ENCODE measurements around the gene ABCC11.
A peak's percentile ranks its signal among the peaks of the same experiment; 100 is the strongest.

ABCC11 gene

GRCh38 chr16:48252013-48252412 is 4.7 kb upstream of the ABCC11 start:
- Histone ChIP-seq H3K4ac (ENCODE audit: low read depth in 1 of 2, low read length in 2 of 2) (no peak overlapping the region), H3K9me3 (ENCODE audit: control insufficient read depth, low read length) (no peaks in the 10 kb centered on the region), H4K91ac (ENCODE audit: low read length) (no peak overlapping the region), H3K14ac (ENCODE audit: low read length in 2 of 2) (no peak overlapping the region), H3K4me3 (ENCODE audit: insufficient read depth in 1 of 2, low read depth in 1 of 2, low read length in 2 of 2) (no peak overlapping the region), H2BK120ac (ENCODE audit: low read depth, low read length) (no peak overlapping the region), H3K4me1 (ENCODE audit: control insufficient read depth, insufficient read depth, low read depth, low read length) (peaks cover 4% of the 10 kb centered on the region), H2AK5ac (ENCODE audit: low read length, severe bottlenecking) (no peak overlapping the region), H3K4me2 (ENCODE audit: low read length, poor library complexity, severe bottlenecking) (no peak overlapping the region), H3K79me1 (replicated peaks; ENCODE audit: low read length, poor library complexity, severe bottlenecking) (peaks cover 17% of the 10 kb centered on the region), H4K8ac (ENCODE audit: low read length) (no peak overlapping the region), H2BK5ac (ENCODE audit: low read depth, low read length, poor library complexity, severe bottlenecking) (no peak overlapping the region), H3K9ac (ENCODE audit: low read length) (no peak overlapping the region), H3K18ac (ENCODE audit: low read depth in 1 of 2, low read length in 2 of 2) (no peak overlapping the region), H3K36me3 (ENCODE audit: control insufficient read depth in 1 of 2, insufficient read depth in 2 of 2, low read depth in 1 of 2, low read length in 2 of 2) (peaks cover 0 to 44% of the 10 kb centered on the region in 2 experiments), H2BK15ac (ENCODE audit: low read depth, poor library complexity, severe bottlenecking) (no peak overlapping the region), H2AFZ (ENCODE audit: low read depth, low read length) (no peak overlapping the region), H3K27me3 (ENCODE audit: control insufficient read depth in 1 of 2, insufficient read depth in 1 of 2, low read length in 2 of 2) (no peaks in the 10 kb centered on the region), H3K27ac (ENCODE audit: low read length, poor library complexity, severe bottlenecking) (no peak overlapping the region), H2BK12ac (ENCODE audit: low read length in 2 of 2) (no peak overlapping the region), H3K23ac (ENCODE audit: low read length in 2 of 2) (no peak overlapping the region)
- no peak for DNase-seq
- WGBS = 93% methylated on average over 4 of the region's 5 CpGs

- H3K9me3 ChIP-seq (ENCODE audit: control insufficient read depth, low read length) = no peaks in the 10 kb centered on the region
- no peaks in the 10 kb centered on the region for H3K27me3 ChIP-seq (ENCODE audit: control insufficient read depth in 1 of 2, insufficient read depth in 1 of 2, low read length in 2 of 2)
- H2BK15ac ChIP-seq (ENCODE audit: low read depth, poor library complexity, severe bottlenecking) = no peak overlapping the region
- no peak overlapping the region for H4K8ac ChIP-seq (ENCODE audit: low read length)
- no peak overlapping the region for H2AFZ ChIP-seq (ENCODE audit: low read depth, low read length)
- peaks cover 0 to 37% of the 10 kb centered on the region in 2 experiments for H3K36me3 ChIP-seq (ENCODE audit: control insufficient read depth in 1 of 2, insufficient read depth in 2 of 2, low read depth in 1 of 2, low read length in 2 of 2)
- no peak overlapping the region for H3K18ac ChIP-seq (ENCODE audit: low read depth in 1 of 2, low read length in 2 of 2)
- no peak overlapping the region for H3K4me2 ChIP-seq (ENCODE audit: low read length, poor library complexity, severe bottlenecking)
- H3K4me1 ChIP-seq (ENCODE audit: control insufficient read depth, insufficient read depth, low read depth, low read length) = peaks cover 6% of the 10 kb centered on the region
- H3K4me3 ChIP-seq (ENCODE audit: insufficient read depth in 1 of 2, low read depth in 1 of 2, low read length in 2 of 2) = no peak overlapping the region
- no peak overlapping the region for H2BK12ac ChIP-seq (ENCODE audit: low read length in 2 of 2)
- H3K79me1 ChIP-seq (replicated peaks; ENCODE audit: low read length, poor library complexity, severe bottlenecking) = peaks cover 17% of the 10 kb centered on the region
- H3K9ac ChIP-seq (ENCODE audit: low read length) = peak overlapping the region; percentile 30
- H3K23ac ChIP-seq (ENCODE audit: low read length in 2 of 2) = no peak overlapping the region
- H2BK120ac ChIP-seq (ENCODE audit: low read depth, low read length) = no peak overlapping the region
- H3K14ac ChIP-seq (ENCODE audit: low read length in 2 of 2) = no peak overlapping the region
- H2AK5ac ChIP-seq (ENCODE audit: low read length, severe bottlenecking) = no peak overlapping the region
- H3K4ac ChIP-seq (ENCODE audit: low read depth in 1 of 2, low read length in 2 of 2) = no peak overlapping the region
- H2BK5ac ChIP-seq (ENCODE audit: low read depth, low read length, poor library complexity, severe bottlenecking) = no peak overlapping the region
- WGBS = 100% methylated on average over 2 of the region's 5 CpGs
- H3K27ac ChIP-seq (ENCODE audit: low read length, poor library complexity, severe bottlenecking) = no peak overlapping the region
- DNase-seq = no peak
- H4K91ac ChIP-seq (ENCODE audit: low read length) = no peak overlapping the region
Observed at GRCh38 chr16:48250520-48251278, 3.4 kb upstream of the ABCC11 start.

- peak overlapping the region; percentile 95 for H3K9ac ChIP-seq (ENCODE audit: low read length)
- no peak overlapping the region for H2BK15ac ChIP-seq (ENCODE audit: low read depth, poor library complexity, severe bottlenecking)
- H2AFZ ChIP-seq (ENCODE audit: low read depth, low read length) = no peak overlapping the region
- 80% methylated on average over 1 of the region's 2 CpGs for WGBS
- H3K79me1 ChIP-seq (replicated peaks; ENCODE audit: low read length, poor library complexity, severe bottlenecking) = peaks cover 7% of the 10 kb centered on the region
- no peak overlapping the region for H2BK120ac ChIP-seq (ENCODE audit: low read depth, low read length)
- H2AK5ac ChIP-seq (ENCODE audit: low read length, severe bottlenecking) = no peak overlapping the region
- no peak overlapping the region for H3K27ac ChIP-seq (ENCODE audit: low read length, poor library complexity, severe bottlenecking)
- peak overlapping the region in 1 of 2 experiments; percentile 91 for H3K4me3 ChIP-seq (ENCODE audit: insufficient read depth in 1 of 2, low read depth in 1 of 2, low read length in 2 of 2)
- no peak overlapping the region for H4K8ac ChIP-seq (ENCODE audit: low read length)
- H4K91ac ChIP-seq (ENCODE audit: low read length) = no peak overlapping the region
- no peak overlapping the region for H3K4me2 ChIP-seq (ENCODE audit: low read length, poor library complexity, severe bottlenecking)
- no peak overlapping the region for H3K14ac ChIP-seq (ENCODE audit: low read length in 2 of 2)
- no peak overlapping the region for H3K4ac ChIP-seq (ENCODE audit: low read depth in 1 of 2, low read length in 2 of 2)
- H3K27me3 ChIP-seq (ENCODE audit: control insufficient read depth in 1 of 2, insufficient read depth in 1 of 2, low read length in 2 of 2) = no peaks in the 10 kb centered on the region
- peaks cover 6% of the 10 kb centered on the region for H3K4me1 ChIP-seq (ENCODE audit: control insufficient read depth, insufficient read depth, low read depth, low read length)
- no peak overlapping the region for H3K23ac ChIP-seq (ENCODE audit: low read length in 2 of 2)
- H2BK12ac ChIP-seq (ENCODE audit: low read length in 2 of 2) = no peak overlapping the region
- no peak overlapping the region for H2BK5ac ChIP-seq (ENCODE audit: low read depth, low read length, poor library complexity, severe bottlenecking)
- H3K18ac ChIP-seq (ENCODE audit: low read depth in 1 of 2, low read length in 2 of 2) = no peak overlapping the region
- no peaks in the 10 kb centered on the region for H3K9me3 ChIP-seq (ENCODE audit: control insufficient read depth, low read length)
- no peak for DNase-seq
- no peaks in the 10 kb centered on the region for H3K36me3 ChIP-seq (ENCODE audit: control insufficient read depth in 1 of 2, insufficient read depth in 2 of 2, low read depth in 1 of 2, low read length in 2 of 2)
Observed at GRCh38 chr16:48246066-48246465, 1.3 kb downstream of the ABCC11 start.

GRCh38 chr16:48244863-48245195 is 2.5 kb downstream of the ABCC11 start:
- H3K4me3 ChIP-seq (ENCODE audit: insufficient read depth in 1 of 2, low read depth in 1 of 2, low read length in 2 of 2) = peak overlapping the region; percentile 91 to 98
- no peak for DNase-seq
- no peak overlapping the region for H3K23ac ChIP-seq (ENCODE audit: low read length in 2 of 2)
- no peak overlapping the region for H2BK120ac ChIP-seq (ENCODE audit: low read depth, low read length)
- H3K79me1 ChIP-seq (replicated peaks; ENCODE audit: low read length, poor library complexity, severe bottlenecking) = peaks cover 7% of the 10 kb centered on the region
- no peaks in the 10 kb centered on the region for H3K36me3 ChIP-seq (ENCODE audit: control insufficient read depth in 1 of 2, insufficient read depth in 2 of 2, low read depth in 1 of 2, low read length in 2 of 2)
- H2AFZ ChIP-seq (ENCODE audit: low read depth, low read length) = no peak overlapping the region
- peak overlapping the region in 1 of 2 experiments; percentile 100 for H3K14ac ChIP-seq (ENCODE audit: low read length in 2 of 2)
- no peak overlapping the region for H3K27ac ChIP-seq (ENCODE audit: low read length, poor library complexity, severe bottlenecking)
- H2BK15ac ChIP-seq (ENCODE audit: low read depth, poor library complexity, severe bottlenecking) = no peak overlapping the region
- H2BK12ac ChIP-seq (ENCODE audit: low read length in 2 of 2) = no peak overlapping the region
- no peak overlapping the region for H2BK5ac ChIP-seq (ENCODE audit: low read depth, low read length, poor library complexity, severe bottlenecking)
- H3K27me3 ChIP-seq (ENCODE audit: control insufficient read depth in 1 of 2, insufficient read depth in 1 of 2, low read length in 2 of 2) = no peaks in the 10 kb centered on the region
- H3K9me3 ChIP-seq (ENCODE audit: control insufficient read depth, low read length) = no peaks in the 10 kb centered on the region
- no peak overlapping the region for H2AK5ac ChIP-seq (ENCODE audit: low read length, severe bottlenecking)
- H3K4me2 ChIP-seq (ENCODE audit: low read length, poor library complexity, severe bottlenecking) = peak overlapping the region; percentile 88
- peaks cover 6% of the 10 kb centered on the region for H3K4me1 ChIP-seq (ENCODE audit: control insufficient read depth, insufficient read depth, low read depth, low read length)
- H4K8ac ChIP-seq (ENCODE audit: low read length) = peak overlapping the region; percentile 50
- H3K9ac ChIP-seq (ENCODE audit: low read length) = peak overlapping the region; percentile 95
- peak overlapping the region; percentile 54 to 96 for H3K4ac ChIP-seq (ENCODE audit: low read depth in 1 of 2, low read length in 2 of 2)
- H3K18ac ChIP-seq (ENCODE audit: low read depth in 1 of 2, low read length in 2 of 2) = peak overlapping the region; percentile 87 to 100
- no peak overlapping the region for H4K91ac ChIP-seq (ENCODE audit: low read length)
- 9% methylated on average over 8 of the region's 8 CpGs for WGBS
